HG03575 (cell line): ENCODE data around the gene FABP6.

Experiments
- ATAC-seq: cut with Tn5 transposase; IDR thresholded peaks from one replicate; pipeline ENCODE4 v1.9.1; 2021; ENCODE audit not compliant: unreplicated experiment, insufficient number of reproducible peaks, low FRiP score; ENCODE audit errors: extremely low read depth

The FABP6 gene

GRCh38 chr5:160254706-160255105 lies 25.4 kb downstream of the FABP6 start:
- ATAC-seq, result no peak

GRCh38 chr5:160259341-160259740 lies 30.0 kb downstream of the FABP6 start:
- ATAC-seq, result no peak

DNA sequence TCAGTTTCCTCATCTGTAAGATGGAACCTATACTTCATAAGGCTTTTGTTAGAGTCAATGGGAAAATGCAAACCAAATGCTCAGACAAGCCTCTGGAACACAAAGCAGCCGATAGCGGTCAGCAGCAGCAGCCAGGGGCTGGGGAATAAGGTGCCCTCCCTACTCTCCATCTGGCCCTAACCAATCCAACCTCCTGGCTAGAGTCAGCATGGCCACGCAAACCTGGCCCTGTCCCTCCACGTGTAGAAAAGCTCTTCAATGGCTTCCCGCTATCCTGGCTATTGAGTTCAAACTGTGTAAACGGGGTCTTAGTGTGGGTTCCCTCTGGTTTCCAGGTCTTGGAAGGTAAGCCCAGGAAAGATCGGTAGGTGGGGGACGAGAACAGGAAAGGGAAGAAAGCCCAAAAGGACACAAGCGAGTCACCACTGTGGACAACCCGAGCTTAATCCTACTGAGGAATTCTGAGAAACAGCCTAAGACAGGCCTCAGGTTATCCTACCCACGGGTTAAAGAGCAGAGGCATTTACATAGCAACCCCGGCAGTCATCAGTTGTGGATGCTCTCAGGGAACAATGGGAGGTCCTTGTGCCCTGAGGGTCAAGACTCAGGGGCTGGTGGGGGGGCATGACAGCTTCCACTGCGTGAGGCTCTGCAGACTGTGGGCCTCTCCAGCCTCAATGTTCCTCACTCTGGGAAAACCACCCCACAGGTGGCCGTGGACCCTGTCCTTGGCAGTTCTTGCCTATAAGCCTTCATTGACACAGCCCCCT lies 30.9 kb downstream of the FABP6 start:
- ATAC-seq, result no peak

- ATAC-seq, result no peak
Observed at GRCh38 chr5:160260881-160261815, 31.8 kb downstream of the FABP6 start.

DNA sequence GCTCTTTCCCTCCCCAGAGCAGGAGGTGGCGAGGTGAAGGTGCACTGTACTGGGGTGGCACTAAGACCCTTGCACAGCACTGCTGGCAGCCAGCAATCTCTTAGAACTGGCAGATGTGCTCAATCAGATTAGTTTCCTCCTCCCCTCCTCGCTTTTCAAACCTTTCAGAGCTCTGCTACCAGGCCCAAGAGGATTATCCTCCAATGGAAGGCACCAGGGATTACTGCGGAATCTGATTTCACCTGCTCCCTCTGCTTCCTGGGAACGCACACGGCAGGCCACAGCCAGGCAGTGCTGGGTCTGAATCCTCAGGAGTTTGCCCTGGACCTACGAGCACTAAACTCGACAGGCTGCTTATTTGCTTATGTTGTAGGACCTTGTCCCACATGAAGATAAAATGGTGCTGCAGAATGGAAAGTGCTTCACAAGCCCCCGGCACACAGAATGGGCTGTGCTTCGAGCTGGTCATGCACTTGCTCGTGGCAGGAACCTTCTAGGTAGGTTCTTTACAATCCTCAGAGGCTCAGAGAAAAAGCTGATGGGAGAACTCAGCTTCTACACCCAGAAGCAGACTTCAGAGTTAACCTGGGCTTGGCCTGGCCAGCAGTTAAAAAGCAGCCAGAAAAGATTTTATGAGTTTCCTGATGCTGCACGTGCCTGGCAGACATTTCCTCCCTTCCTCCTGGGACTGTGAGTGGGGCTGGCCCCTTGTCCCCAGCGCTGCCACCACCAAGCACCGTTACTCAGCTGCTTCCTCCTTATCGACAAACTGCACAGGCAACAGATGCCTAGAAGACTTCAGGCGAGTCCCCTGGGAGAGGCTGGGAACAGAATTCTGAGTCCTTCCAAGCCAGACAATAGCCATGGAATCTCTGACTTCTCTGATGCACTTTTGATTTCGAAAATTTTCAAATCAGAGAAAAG lies 33.1 kb downstream of the FABP6 start:
- no peak for ATAC-seq

DNA sequence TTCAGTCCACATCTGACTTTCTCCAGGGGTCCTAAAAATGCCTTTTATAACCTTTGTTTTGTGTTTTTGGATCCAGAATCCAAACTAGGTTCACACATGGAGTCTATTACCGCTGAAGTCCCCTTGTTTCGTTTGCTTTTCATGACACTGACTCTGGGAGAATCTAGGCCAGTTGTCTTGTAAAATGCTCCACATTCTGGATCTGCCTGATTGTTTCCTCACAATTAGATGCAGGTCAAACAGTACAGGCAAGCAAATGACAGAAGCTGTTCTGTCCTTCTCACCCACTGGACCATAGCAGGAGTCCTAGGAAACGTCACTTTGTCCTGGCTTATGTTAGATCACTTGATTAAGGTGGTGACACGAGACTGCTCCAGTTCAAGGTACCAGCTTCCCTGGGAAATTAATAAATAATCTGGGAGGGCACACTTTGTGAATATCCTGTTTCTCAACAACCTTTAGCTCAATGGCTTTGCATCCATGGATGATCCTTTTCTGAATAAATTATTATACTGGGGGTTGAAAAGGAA lies 34.1 kb downstream of the FABP6 start:
- ATAC-seq, result no peak

DNA sequence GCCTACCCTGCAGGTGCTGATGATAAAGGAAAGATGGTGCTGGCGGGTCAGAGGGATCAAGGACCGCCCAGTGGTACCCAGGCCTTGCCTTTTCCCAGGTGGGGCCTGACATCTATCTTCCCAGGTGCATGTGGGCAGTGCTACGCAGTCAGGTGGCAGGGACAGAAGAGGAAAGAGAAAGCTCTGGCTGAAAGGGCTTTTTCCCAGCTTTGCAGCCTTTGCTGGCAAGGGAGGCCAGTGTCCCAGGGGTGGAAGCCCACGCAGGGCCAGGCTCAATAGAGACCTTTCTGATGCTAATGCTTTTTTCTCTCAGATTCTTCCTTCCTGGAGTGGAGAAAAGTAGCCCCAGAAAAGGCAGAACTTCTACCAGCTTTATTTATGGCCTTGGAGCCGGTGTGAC lies 36.7 kb downstream of the FABP6 start:
- ATAC-seq, result no peak

DNA sequence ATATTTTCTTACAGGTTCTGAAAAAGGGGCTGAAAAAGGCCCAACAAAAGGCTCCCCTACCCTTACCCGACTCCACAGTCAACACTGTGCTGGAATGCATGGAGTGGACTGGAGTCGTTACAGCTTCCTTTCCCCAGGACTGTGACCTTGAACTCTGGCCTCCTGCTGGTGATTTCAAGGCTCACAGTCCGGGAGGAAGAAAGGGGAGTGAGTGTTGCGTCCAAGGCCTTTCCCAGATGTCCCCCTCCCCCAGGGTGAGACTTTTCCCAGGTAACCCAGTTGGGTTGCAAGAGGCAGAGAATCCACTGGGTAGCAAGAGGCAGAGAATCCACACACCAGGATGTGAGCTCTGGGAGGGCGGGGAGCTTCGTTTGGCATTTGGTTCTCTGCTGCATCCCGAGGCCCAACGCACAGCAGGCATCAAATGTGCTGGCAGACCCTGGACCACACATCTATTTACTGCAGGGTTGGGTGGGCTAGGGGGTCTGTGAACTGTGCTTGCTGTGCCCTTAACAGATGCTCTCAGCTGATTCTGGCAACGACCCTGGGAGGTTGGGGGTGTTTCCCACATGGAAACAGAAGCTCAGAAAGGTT lies 37.5 kb downstream of the FABP6 start:
- ATAC-seq, result no peak

- ATAC-seq, result no peak
Observed at GRCh38 chr5:160268121-160268520, 38.8 kb downstream of the FABP6 start.

DNA sequence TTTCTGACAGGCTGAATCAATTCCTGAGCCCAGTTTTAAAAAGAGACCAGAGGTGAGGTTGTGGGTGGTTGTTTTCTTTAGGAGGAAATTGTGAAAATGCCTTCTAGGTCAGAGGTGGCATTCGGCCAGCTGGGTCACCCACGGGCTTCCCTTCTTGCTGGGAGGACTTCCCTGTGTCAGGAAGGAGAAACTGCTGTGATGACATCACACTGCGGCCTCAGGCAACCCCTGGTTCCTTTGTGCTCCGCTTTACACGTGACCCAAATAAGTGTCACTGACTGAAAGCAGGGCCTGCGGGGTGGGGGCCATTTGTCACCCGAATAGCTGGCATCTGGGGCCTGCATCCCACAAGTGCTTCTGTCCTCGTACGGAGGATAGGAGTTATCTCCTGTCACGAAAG lies 39.7 kb downstream of the FABP6 start:
- ATAC-seq, result no peak

GRCh38 chr5:160270704-160271103 lies 41.4 kb downstream of the FABP6 start:
- ATAC-seq, result no peak

DNA sequence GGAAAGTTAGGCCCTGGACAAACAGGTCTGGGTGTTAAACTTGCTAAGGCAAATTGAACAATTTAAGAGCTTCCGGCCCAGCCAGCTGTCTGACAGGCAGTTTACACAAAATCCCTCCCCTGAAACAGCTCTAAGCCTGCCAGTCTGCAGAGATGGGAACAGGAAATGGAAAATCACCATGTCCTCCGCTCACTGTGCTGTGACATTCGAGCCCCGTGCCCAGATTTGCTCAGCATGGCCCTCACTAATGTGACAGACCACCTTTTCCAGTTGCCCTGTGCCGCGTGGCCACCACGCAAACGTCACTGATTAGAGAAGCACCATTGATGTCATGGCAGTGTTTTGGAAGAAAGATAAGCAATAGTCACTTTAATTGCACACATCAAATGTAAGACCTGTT lies 42.1 kb downstream of the FABP6 start:
- no peak for ATAC-seq

DNA sequence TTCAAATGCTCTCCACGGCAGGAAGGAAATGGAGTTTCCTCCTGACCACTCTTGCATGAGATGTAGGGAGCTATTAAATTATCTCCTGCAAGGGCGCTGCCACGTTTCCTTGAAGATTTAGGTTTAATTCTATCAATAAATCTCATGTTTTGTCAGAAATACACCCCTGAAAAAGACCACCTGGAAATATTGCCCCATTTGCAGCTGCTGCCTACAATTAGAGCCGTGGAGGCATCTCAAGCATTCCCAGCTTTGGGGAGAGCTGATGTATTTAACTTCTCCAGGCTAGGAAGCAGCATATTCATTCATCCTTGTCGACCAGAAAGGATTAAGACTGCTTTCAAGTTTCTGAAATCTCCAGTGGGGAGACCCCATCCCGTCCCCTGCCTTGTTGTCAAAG lies 42.5 kb downstream of the FABP6 start:
- ATAC-seq, result no peak

DNA sequence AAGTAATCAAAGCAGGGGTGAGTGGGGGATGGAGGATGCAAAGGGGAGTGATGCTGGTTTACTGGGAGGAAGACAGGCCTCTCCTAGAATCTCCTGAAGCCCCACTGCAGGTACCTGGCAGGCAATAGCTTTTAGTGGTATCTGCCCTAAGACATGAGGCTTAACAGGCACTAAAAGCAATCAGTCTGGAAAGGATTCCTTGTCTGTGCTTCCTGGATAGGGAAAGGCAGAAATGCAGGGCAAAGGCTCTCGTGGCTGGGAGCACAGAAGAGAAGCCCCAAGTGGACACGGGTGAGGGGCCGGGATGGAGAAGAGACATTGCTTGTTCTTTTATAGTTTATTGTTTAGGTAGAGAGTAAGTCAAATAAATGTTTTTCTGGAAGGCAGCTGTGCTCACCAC lies 43.0 kb downstream of the FABP6 start:
- ATAC-seq, result no peak

- no peak for ATAC-seq
Observed at GRCh38 chr5:160272889-160273288, 43.6 kb downstream of the FABP6 start.

GRCh38 chr5:160274483-160274931 lies 45.2 kb downstream of the FABP6 start:
- no peak for ATAC-seq

- ATAC-seq, result no peak
Observed at GRCh38 chr5:160278343-160278742, 49.0 kb downstream of the FABP6 start.

DNA sequence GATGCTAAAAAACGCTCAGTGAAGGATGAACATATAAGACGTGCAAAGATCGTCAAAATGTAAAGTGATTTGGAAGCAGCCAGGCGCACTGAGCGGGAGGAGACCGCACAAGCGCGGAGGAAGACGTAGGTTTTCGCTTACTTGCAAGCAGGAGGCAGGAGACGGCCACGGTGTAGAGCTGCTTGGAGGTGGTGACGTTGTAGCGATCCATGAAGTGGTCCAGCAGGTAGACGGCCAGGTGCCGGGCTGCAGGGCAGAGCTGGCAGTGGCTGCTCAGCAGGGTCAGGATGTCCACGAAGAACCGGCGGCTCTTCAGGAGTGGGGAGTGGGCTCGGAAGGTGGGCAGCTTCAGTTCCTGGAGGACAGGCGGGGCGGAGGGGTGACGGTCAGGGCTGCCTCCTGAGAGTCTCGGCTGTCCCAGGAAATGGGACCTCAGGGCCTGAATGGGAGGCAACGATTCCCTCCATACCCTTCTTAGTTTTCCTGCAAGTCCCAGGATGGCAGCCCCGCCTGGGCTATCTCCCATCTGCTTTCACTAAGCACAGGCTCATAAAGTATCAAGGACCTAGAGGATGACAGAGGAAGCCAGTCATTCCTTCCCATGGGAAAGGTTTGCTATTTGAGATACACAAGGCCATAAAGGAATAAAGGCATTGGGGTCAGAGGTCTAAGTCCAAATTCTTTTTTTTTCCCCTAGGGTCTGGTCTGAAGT lies 51.2 kb downstream of the FABP6 start:
- no peak for ATAC-seq
